AG04450 (cell line): ENCODE measurements around the gene RIBC1. TPM values are rescaled to one million over a fixed set of nuclear protein-coding genes. Genes with fewer than 3 reads are reported as not detected.

ENCODE experiments used
- CTCF ChIA-PET: fragments of 300-600, 350-600 bp; formaldehyde crosslinking; extraction: SDS; loops from one replicate; lab custom pipeline; 2022; ENCODE audit warnings: antibody characterized with exemption, inconsistent platforms; lab: Charles Lee
- POLR2A ChIA-PET: fragments of 350-600 bp; formaldehyde crosslinking; extraction: SDS; loops from one replicate; lab custom pipeline; 2021; ENCODE audit warnings: antibody characterized with exemption, inconsistent platforms; lab: Yijun Ruan, JAX
- DNase-seq: peaks from one replicate; pipeline ENCODE4 v3.0.0-alpha.2; 2011; ENCODE audit warnings: low read depth, low spot score
- H3K27ac ChIP-seq: one replicate; pipeline ENCODE4 v1.5.1; 2012; ENCODE audit warnings: low read depth, low read length, control low read depth
- H3K27me3 ChIP-seq: one replicate; pipeline ENCODE4 v1.6.0; 2012; ENCODE audit warnings: low read length; ENCODE audit not compliant: control insufficient read depth, insufficient read depth
- H3K4me3 ChIP-seq: 2 replicates; pipeline ENCODE4 v1.5.1; 2011; ENCODE audit warnings: mild to moderate bottlenecking, low read depth, low read length, control low read depth
- H3K9me3 ChIP-seq: 2 replicates; pipeline ENCODE4 v1.5.1; 2012; ENCODE audit warnings: low read length; ENCODE audit not compliant: control insufficient read depth, insufficient read depth
- CTCF ChIP-seq: IDR thresholded peaks from 2 replicates; pipeline ENCODE4 v1.5.1; 2011; ENCODE audit warnings: low read depth, low read length, control low read depth, inconsistent platforms
- polyA plus RNA-seq: library from polyadenylated mRNA; depleted of rRNA; stranded (reverse); fragments of >200 nt; gene quantifications from 2 replicates; pipeline ENCODE4 v1.2.3, GENCODE V29; 2011

RIBC1 gene
- polyA plus RNA-seq, 1 experiment = 0.31 TPM

GRCh38 chrX:53377464-53377863 lies 45.2 kb upstream of the RIBC1 start:
- TF ChIP-seq CTCF = no peak
- H3K9me3 ChIP-seq = no peaks in the 10 kb centered on the region
- H3K27ac ChIP-seq = no peak overlapping the region
- CTCF ChIA-PET = no interaction called here
- no peak for DNase-seq
- POLR2A ChIA-PET = no interaction called here
- H3K4me3 ChIP-seq = no peak overlapping the region
- H3K27me3 ChIP-seq = no peaks in the 10 kb centered on the region

- Histone ChIP-seq H3K4me3 (no peak overlapping the region), H3K9me3 (no peaks in the 10 kb centered on the region), H3K27me3 (no peaks in the 10 kb centered on the region), H3K27ac (no peak overlapping the region)
- no peak for DNase-seq
- ChIA-PET CTCF (interaction anchor here (1.1 kb wide), 1 partner anchor 66 kb away, joined by 3 read pairs; no protein-coding TSS in a partner anchor), POLR2A (no interaction called here)
- no peak for TF ChIP-seq CTCF
These were observed 43.5 kb upstream of the RIBC1 start for GRCh38 chrX:53379008-53379710.

- TF ChIP-seq CTCF = no peak
- no peak overlapping the region for H3K27ac ChIP-seq
- ChIA-PET POLR2A (no interaction called here), CTCF (no interaction called here)
- DNase-seq = no peak
- H3K27me3 ChIP-seq = no peaks in the 10 kb centered on the region
- H3K9me3 ChIP-seq = no peaks in the 10 kb centered on the region
- H3K4me3 ChIP-seq = no peak overlapping the region
These were observed 42.9 kb upstream of the RIBC1 start for GRCh38 chrX:53379747-53380146.

GRCh38 chrX:53383376-53384076 lies 39.1 kb upstream of the RIBC1 start:
- Histone ChIP-seq H3K9me3 (no peaks in the 10 kb centered on the region), H3K4me3 (no peak overlapping the region), H3K27ac (no peak overlapping the region), H3K27me3 (no peaks in the 10 kb centered on the region)
- TF ChIP-seq CTCF = no peak
- DNase-seq = no peak
- CTCF ChIA-PET = interaction anchor here (1.7 kb wide), 1 partner anchor 27 kb away, joined by 3 read pairs; no protein-coding TSS in a partner anchor
- POLR2A ChIA-PET = no interaction called here
